Left lung (tissue), 10 donors: ENCODE measurements around the gene MAL. TPM values are rescaled to one million over a fixed set of nuclear protein-coding genes. Genes with fewer than 3 reads are reported as not detected.
A peak's percentile ranks its signal among the peaks of the same experiment; 100 is the strongest.

ENCODE experiments used
- ATAC-seq: fragments of 200-7000 bp; cut with Tn5 transposase; one replicate; pipeline ENCODE4 v1.9.1; 2020; ENCODE audit warnings: moderate library complexity
- DNase-seq, 4 donors: peaks; one replicate each; pipeline ENCODE4 v3.0.0-alpha.2; 2013 to 2020
- H3K27ac ChIP-seq, 2 donors: fragments of 200-600 bp; sonication (generic) in 1 of 2; one replicate each; pipeline versions ENCODE4 v1.5.0 to v1.8.0; 2020 to 2021
- H3K27me3 ChIP-seq, 2 donors: fragments of 200-600 bp; sonication (generic) in 1 of 2; one replicate each; pipeline versions ENCODE4 v1.5.0 to v1.8.0; 2020 to 2021
- H3K36me3 ChIP-seq, 2 donors: fragments of 200-600 bp; sonication (generic) in 1 of 2; one replicate each; pipeline versions ENCODE4 v1.5.0 to v1.8.0; 2020 to 2021
- H3K4me1 ChIP-seq, 2 donors: fragments of 200-600 bp; one replicate each; pipeline ENCODE4 v1.8.0; 2021
- H3K4me3 ChIP-seq, 2 donors: fragments of 200-600 bp; sonication (generic) in 1 of 2; one replicate each; pipeline versions ENCODE4 v1.5.0 to v1.8.0; 2020 to 2021; ENCODE audit warnings: mild to moderate bottlenecking in 1 of 2
- H3K9me3 ChIP-seq, 2 donors: fragments of 200-600 bp; sonication (generic) in 1 of 2; one replicate each; pipeline versions ENCODE4 v1.5.0 to v1.8.0; 2020 to 2021
- CTCF ChIP-seq, 2 donors: fragments of 200-600 bp; sonication (generic) in 1 of 2; IDR thresholded peaks; one replicate each; pipeline versions ENCODE4 v1.5.0 to v1.8.0; 2021; ENCODE audit warnings: antibody characterized with exemption in 2 of 2
- intact Hi-C, 2 donors: fragments of 100-400 bp; cut with DNase I; formaldehyde crosslinking; loops; one replicate each; pipeline versions ENCODE4 v1.11.2 to v1.14.2; 2022
- polyA plus RNA-seq, 6 donors: library from polyadenylated mRNA; unstranded; fragments of 120-200 nt; gene quantifications; one replicate each; pipeline ENCODE4 v1.2.1, GENCODE V29; 2013; ENCODE audit not compliant: insufficient read length in 6 of 6
- total RNA-seq, 2 donors: library from RNA; stranded (reverse); fragmentation: NEBNext Ultra II Directional; extraction: Animal tissue kit (Norgen Biotek cat#: 25700); gene quantifications; one replicate each; pipeline ENCODE4 v1.2.1, GENCODE V29; 2021
- donor health status: DM: no; HTN: yes; CAD: no.
- donor health status: DM: no; HTN: no; CAD: no.

MAL gene
- total and polyA plus RNA-seq, 8 donors = 0.76 to 13.6 (median 1.8) TPM

- Histone ChIP-seq H3K4me3 (no peak overlapping the region), H3K36me3 (no peaks in the 10 kb centered on the region), H3K4me1 (no peaks in the 10 kb centered on the region), H3K27me3 (peaks cover 0 to 13% of the 10 kb centered on the region in 2 donors), H3K9me3 (no peaks in the 10 kb centered on the region), H3K27ac (no peak overlapping the region)
- intact Hi-C loops = no loop called here
- DNase-seq (peak in 2 of 4 donors; percentile 60 to 80), ATAC-seq (peak; percentile 94)
- TF ChIP-seq CTCF (IDR thresholded peaks at IDR 0.05) = peak; percentile 66 to 72
Observed at GRCh38 chr2:94986392-94986963, 39.0 kb upstream of the MAL start.

GRCh38 chr2:94987074-94988020, 38.2 kb upstream of the MAL start:
- peak; percentile 47 for ATAC-seq
- no peaks in the 10 kb centered on the region for H3K36me3 ChIP-seq
- H3K27ac ChIP-seq = no peak overlapping the region
- no peak for TF ChIP-seq CTCF (IDR thresholded peaks at IDR 0.05)
- no peaks in the 10 kb centered on the region for H3K9me3 ChIP-seq
- H3K4me1 ChIP-seq = no peaks in the 10 kb centered on the region
- peaks cover 0 to 13% of the 10 kb centered on the region in 2 donors for H3K27me3 ChIP-seq
- no peak for DNase-seq
- H3K4me3 ChIP-seq = no peak overlapping the region
- intact Hi-C loops = no loop called here

- H3K9me3 ChIP-seq = no peaks in the 10 kb centered on the region
- H3K4me1 ChIP-seq = no peaks in the 10 kb centered on the region
- intact Hi-C loops = no loop called here
- H3K27me3 ChIP-seq = no peaks in the 10 kb centered on the region
- DNase-seq = peak in 1 of 4 donors; percentile 2
- no peak overlapping the region for H3K4me3 ChIP-seq
- no peak for ATAC-seq
- TF ChIP-seq CTCF (IDR thresholded peaks at IDR 0.05) = no peak
- H3K27ac ChIP-seq = no peak overlapping the region
- no peaks in the 10 kb centered on the region for H3K36me3 ChIP-seq
Observed at GRCh38 chr2:94990956-94991355, 34.6 kb upstream of the MAL start.

- TF ChIP-seq CTCF (IDR thresholded peaks at IDR 0.05) = no peak
- intact Hi-C loops = no loop called here
Observed at GRCh38 chr2:94992360-94992759, 33.1 kb upstream of the MAL start.

More at GRCh38 chr2:94992360-94992759, 33.1 kb upstream of the MAL start:
- no peak overlapping the region for H3K4me3 ChIP-seq
- peaks cover 0 to 7% of the 10 kb centered on the region in 2 donors for H3K27me3 ChIP-seq
- no peak overlapping the region for H3K27ac ChIP-seq
- no peaks in the 10 kb centered on the region for H3K36me3 ChIP-seq
- DNase-seq = no peak
- H3K4me1 ChIP-seq = no peaks in the 10 kb centered on the region
- no peak for ATAC-seq
- no peaks in the 10 kb centered on the region for H3K9me3 ChIP-seq
